MM.1S (cell line): ENCODE results near the gene MLC1.

Source experiments
- EZH2 ChIP-seq: fragments of 300-600 bp; sonication (generic); optimal IDR thresholded peaks from 2 replicates; pipeline ENCODE3; 2017; ENCODE audit warnings: low read depth, mild to moderate bottlenecking, antibody characterized with exemption, low read length, mixed read lengths
- TF ChIP-seq, protein P1 (sequence below): fragments of 300-600 bp; sonication (generic); IDR thresholded peaks from 2 replicates; pipeline ENCODE4 v1.5.1; 2016; ENCODE audit warnings: antibody characterized with exemption, low read length, mixed read lengths

DNA sequence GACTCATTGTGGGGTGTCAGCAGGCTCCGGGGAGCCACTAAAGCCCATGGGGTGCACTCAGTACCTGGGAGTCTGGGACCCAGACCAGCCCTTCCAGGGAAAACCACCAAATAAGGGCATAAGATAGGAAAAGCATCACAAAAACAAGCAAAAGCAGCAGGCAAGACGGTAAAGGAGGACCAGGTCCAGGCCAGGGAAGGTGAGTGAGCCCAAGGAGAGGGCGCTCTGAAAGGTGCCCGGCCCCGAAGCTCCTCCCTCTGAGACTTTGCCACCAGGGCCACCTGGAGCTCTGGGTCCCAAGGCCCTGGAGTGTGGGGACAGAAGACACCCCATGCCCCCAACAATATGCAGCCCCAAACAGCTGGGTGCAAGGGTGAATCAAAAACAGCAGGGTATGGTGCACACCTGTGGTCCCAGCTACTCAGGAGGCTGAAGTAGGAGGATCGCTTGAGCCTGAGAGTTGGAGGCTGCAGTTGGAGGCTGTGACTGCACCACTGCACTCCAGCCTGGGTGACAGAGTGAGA is 67.5 kb downstream of the MLC1 start:
- TF ChIP-seq, protein P1, sequence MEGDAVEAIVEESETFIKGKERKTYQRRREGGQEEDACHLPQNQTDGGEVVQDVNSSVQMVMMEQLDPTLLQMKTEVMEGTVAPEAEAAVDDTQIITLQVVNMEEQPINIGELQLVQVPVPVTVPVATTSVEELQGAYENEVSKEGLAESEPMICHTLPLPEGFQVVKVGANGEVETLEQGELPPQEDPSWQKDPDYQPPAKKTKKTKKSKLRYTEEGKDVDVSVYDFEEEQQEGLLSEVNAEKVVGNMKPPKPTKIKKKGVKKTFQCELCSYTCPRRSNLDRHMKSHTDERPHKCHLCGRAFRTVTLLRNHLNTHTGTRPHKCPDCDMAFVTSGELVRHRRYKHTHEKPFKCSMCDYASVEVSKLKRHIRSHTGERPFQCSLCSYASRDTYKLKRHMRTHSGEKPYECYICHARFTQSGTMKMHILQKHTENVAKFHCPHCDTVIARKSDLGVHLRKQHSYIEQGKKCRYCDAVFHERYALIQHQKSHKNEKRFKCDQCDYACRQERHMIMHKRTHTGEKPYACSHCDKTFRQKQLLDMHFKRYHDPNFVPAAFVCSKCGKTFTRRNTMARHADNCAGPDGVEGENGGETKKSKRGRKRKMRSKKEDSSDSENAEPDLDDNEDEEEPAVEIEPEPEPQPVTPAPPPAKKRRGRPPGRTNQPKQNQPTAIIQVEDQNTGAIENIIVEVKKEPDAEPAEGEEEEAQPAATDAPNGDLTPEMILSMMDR: no peak
- TF ChIP-seq EZH2: no peak
